SK-N-SH treated with all-trans-retinoic acid at 6 μM for 48 hours (cell line): Measurements from ENCODE around the gene EFNA4.
A peak's percentile ranks its signal among the peaks of the same experiment; 100 is the strongest.

Experiments
- ATAC-seq: fragments of 200-7000 bp; cut with Tn5 transposase; 3 replicates; pipeline ENCODE4 v1.9.1; 2020; ENCODE audit warnings: mild to moderate bottlenecking, moderate library complexity
- ARNTL ChIP-seq: fragments of 450-650 bp; formaldehyde crosslinking; IDR thresholded peaks from 2 replicates; pipeline ENCODE4 v1.5.0; 2020; ENCODE audit warnings: low read depth, mild to moderate bottlenecking, moderate library complexity, borderline replicate concordance
- BACH2 ChIP-seq: fragments of 250-450 bp; sonication (Bioruptor Pico); IDR thresholded peaks from 2 replicates; pipeline ENCODE4 v1.9.0; 2021; ENCODE audit warnings: mild to moderate bottlenecking, borderline replicate concordance
- CSDC2 ChIP-seq: fragments of 250-450 bp; sonication (Bioruptor Pico); IDR thresholded peaks from 2 replicates; pipeline ENCODE4 v1.5.0; 2020; ENCODE audit warnings: mild to moderate bottlenecking, moderate library complexity
- CSRNP3 ChIP-seq: fragments of 250-450 bp; sonication (Bioruptor Pico); IDR thresholded peaks from 2 replicates; pipeline ENCODE4 v1.5.1; 2021; ENCODE audit warnings: mild to moderate bottlenecking, moderate library complexity
- GLIS3 ChIP-seq: fragments of 250-450 bp; sonication (Bioruptor Pico); IDR thresholded peaks from 2 replicates; pipeline ENCODE4 v1.5.0; 2020; ENCODE audit warnings: mild to moderate bottlenecking, moderate library complexity
- ISL1 ChIP-seq: fragments of 250-450 bp; sonication (Bioruptor Pico); IDR thresholded peaks from 2 replicates; pipeline ENCODE4 v2.1.2; 2022; ENCODE audit warnings: mild to moderate bottlenecking, moderate library complexity
- PATZ1 ChIP-seq: fragments of 250-450 bp; sonication (Bioruptor Pico); IDR thresholded peaks from 2 replicates; pipeline ENCODE4 v1.8.0; 2020; ENCODE audit warnings: mild to moderate bottlenecking, moderate library complexity, borderline replicate concordance
- POU6F1 ChIP-seq: fragments of 250-450 bp; sonication (Bioruptor Pico); IDR thresholded peaks from 2 replicates; pipeline ENCODE4 v1.8.0; 2021; ENCODE audit warnings: low read depth, mild to moderate bottlenecking, moderate library complexity, borderline replicate concordance
- PPARA ChIP-seq: fragments of 250-450 bp; sonication (Bioruptor Pico); IDR thresholded peaks from 2 replicates; pipeline ENCODE4 v1.5.0; 2020; ENCODE audit warnings: mild to moderate bottlenecking, borderline replicate concordance
- RARB ChIP-seq: fragments of 250-450 bp; sonication (Bioruptor Pico); IDR thresholded peaks from 2 replicates; pipeline ENCODE4 v1.8.0; 2021; ENCODE audit warnings: mild to moderate bottlenecking, moderate library complexity
- SNAI2 ChIP-seq: fragments of 250-450 bp; sonication (Bioruptor Pico); IDR thresholded peaks from 2 replicates; pipeline ENCODE4 v1.5.0; 2020; ENCODE audit warnings: mild to moderate bottlenecking, moderate library complexity
- TCF4 ChIP-seq: fragments of 250-450 bp; sonication (Bioruptor Pico); IDR thresholded peaks from 2 replicates; pipeline ENCODE4 v1.8.0; 2021; ENCODE audit warnings: mild to moderate bottlenecking, moderate library complexity, borderline replicate concordance
- TOX ChIP-seq: fragments of 250-450 bp; sonication (Bioruptor Pico); IDR thresholded peaks from 2 replicates; pipeline ENCODE4 v1.8.0; 2021; ENCODE audit warnings: mild to moderate bottlenecking, moderate library complexity, borderline replicate concordance
- TSHZ2 ChIP-seq: fragments of 250-450 bp; sonication (Bioruptor Pico); IDR thresholded peaks from 2 replicates; pipeline ENCODE4 v1.5.0; 2020; ENCODE audit warnings: mild to moderate bottlenecking, moderate library complexity
- ZC3H10 ChIP-seq: fragments of 250-450 bp; sonication (Bioruptor Pico); IDR thresholded peaks from 2 replicates; pipeline ENCODE4 v1.5.1; 2021; ENCODE audit warnings: mild to moderate bottlenecking, moderate library complexity
- ZFP3 ChIP-seq: fragments of 250-450 bp; sonication (Bioruptor Pico); IDR thresholded peaks from 2 replicates; pipeline ENCODE4 v1.5.0; 2020; ENCODE audit warnings: mild to moderate bottlenecking, moderate library complexity
- ZFP30 ChIP-seq: fragments of 450-650 bp; formaldehyde crosslinking; IDR thresholded peaks from 2 replicates; pipeline ENCODE4 v1.5.0; 2022; ENCODE audit warnings: mild to moderate bottlenecking, moderate library complexity
- ZNF565 ChIP-seq: fragments of 450-650 bp; formaldehyde crosslinking; conservative IDR thresholded peaks from 2 replicates; pipeline ENCODE4 v1.5.0; 2020; ENCODE audit warnings: low read depth, mild to moderate bottlenecking, moderate library complexity
- TF ChIP-seq, protein P1 (sequence below): fragments of 250-450 bp; sonication (Bioruptor Pico); IDR thresholded peaks from 2 replicates; pipeline ENCODE4 v1.5.1; 2020; ENCODE audit warnings: low read depth, mild to moderate bottlenecking, moderate library complexity

Gene EFNA4

GRCh38 chr1:155051342-155051776, 12.2 kb upstream of the EFNA4 start:
- peak; percentile 13 for ATAC-seq
- no peak for TF ChIP-seq ARNTL (CRISPR knock-in tag)
- no peak for TF ChIP-seq POU6F1 (CRISPR knock-in tag)

DNA sequence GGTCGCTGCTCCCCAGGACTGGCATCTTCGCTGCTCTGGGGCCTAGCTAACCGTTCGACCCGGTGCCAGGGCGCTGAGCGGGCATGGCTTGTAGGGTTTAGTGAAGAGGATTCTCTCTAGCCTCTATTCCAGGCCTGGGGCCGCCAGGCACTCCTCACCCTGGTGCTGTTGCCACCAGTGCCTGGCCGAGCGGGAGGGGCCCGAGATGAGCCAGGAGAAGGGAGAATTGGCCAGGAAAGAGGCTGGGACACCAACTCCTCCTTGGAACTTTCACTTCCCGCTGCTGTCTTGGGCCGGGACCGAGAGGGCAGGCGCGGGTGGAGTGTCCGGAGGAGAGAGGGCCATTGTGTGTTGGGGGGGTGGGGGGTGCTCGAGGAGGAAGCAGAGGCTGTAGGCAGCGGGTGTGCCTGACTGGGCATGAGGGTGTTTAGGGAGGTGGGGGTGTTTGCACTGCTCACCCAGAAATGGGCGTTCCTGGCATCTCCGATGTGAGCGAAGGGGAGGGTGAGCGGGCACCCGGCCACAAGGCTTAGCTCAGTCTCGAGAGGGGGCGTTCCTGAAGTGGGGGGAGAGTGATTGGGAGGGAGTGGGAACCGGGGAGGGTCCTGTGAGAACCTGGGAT, 11.7 kb upstream of the EFNA4 start:
- TF ChIP-seq ZC3H10 (CRISPR knock-in tag): no peak
- TF ChIP-seq, protein P1, sequence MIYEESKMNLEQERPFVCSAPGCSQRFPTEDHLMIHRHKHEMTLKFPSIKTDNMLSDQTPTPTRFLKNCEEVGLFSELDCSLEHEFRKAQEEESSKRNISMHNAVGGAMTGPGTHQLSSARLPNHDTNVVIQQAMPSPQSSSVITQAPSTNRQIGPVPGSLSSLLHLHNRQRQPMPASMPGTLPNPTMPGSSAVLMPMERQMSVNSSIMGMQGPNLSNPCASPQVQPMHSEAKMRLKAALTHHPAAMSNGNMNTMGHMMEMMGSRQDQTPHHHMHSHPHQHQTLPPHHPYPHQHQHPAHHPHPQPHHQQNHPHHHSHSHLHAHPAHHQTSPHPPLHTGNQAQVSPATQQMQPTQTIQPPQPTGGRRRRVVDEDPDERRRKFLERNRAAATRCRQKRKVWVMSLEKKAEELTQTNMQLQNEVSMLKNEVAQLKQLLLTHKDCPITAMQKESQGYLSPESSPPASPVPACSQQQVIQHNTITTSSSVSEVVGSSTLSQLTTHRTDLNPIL: no peak
- no peak for TF ChIP-seq ZFP3
- no peak for TF ChIP-seq RARB
- no peak for TF ChIP-seq PPARA (CRISPR knock-in tag)
- TF ChIP-seq POU6F1 (CRISPR knock-in tag): no peak
- no peak for TF ChIP-seq BACH2 (CRISPR knock-in tag)
- TF ChIP-seq ZFP30 (CRISPR knock-in tag): no peak
- TF ChIP-seq GLIS3 (CRISPR knock-in tag): no peak
- TF ChIP-seq TOX (CRISPR knock-in tag): no peak
- no peak for TF ChIP-seq SNAI2
- no peak for TF ChIP-seq CSDC2
- no peak for TF ChIP-seq TCF4 (CRISPR knock-in tag)
- TF ChIP-seq PATZ1 (CRISPR knock-in tag): no peak
- TF ChIP-seq ZNF565 (CRISPR knock-in tag): no peak
- no peak for TF ChIP-seq ISL1 (CRISPR knock-in tag)
- TF ChIP-seq CSRNP3: no peak
- no peak for TF ChIP-seq TSHZ2
- ATAC-seq: peak; percentile 63
